H1 (cell line): Measurements from ENCODE around the gene RASGEF1C. TPM values are rescaled to one million over a fixed set of nuclear protein-coding genes. Genes with fewer than 3 reads are reported as not detected.

Source experiments
- CTCF ChIA-PET: fragments of 300-600 bp; sonication (Branson Sonifier 250); formaldehyde crosslinking; loops from one replicate; lab custom pipeline; 2021; ENCODE audit not compliant: partially characterized antibody; lab: Charles Lee
- POLR2A ChIA-PET: fragments of 300-600 bp; sonication (Branson Sonifier 250); formaldehyde crosslinking; loops from one replicate; lab custom pipeline; 2021; ENCODE audit warnings: inconsistent platforms; ENCODE audit not compliant: partially characterized antibody; lab: Charles Lee
- DNase-seq, 2 experiments: peaks; one replicate each; pipeline versions ENCODE4 v3.0.0 to v3.0.0-alpha.2; 2010 to 2022; ENCODE audit warnings: low spot score in 2 of 2, low read depth in 1 of 2, mixed read lengths in 1 of 2
- FAIRE-seq: peaks from 2 replicates; lab custom pipeline; 2011; peaks lifted over from hg19 to GRCh38; lab: Jason Lieb, UNC
- H2AFZ ChIP-seq: 2 replicates; pipeline ENCODE4 v1.8.1; 2012; ENCODE audit warnings: low read length, inconsistent platforms
- H2AK5ac ChIP-seq: 2 replicates; pipeline ENCODE4 v1.6.1; 2013; ENCODE audit warnings: low read depth, low read length
- H2BK120ac ChIP-seq: replicated peaks from 2 replicates; pipeline ENCODE3; 2013; ENCODE audit warnings: low read depth, low read length, inconsistent platforms
- H2BK12ac ChIP-seq: 2 replicates; pipeline ENCODE4 v1.6.1; 2013; ENCODE audit warnings: low read depth, low read length
- H2BK15ac ChIP-seq: 2 replicates; pipeline ENCODE4 v1.6.1; 2013; ENCODE audit warnings: low read length
- H2BK20ac ChIP-seq: 2 replicates; pipeline ENCODE4 v1.6.1; 2013; ENCODE audit warnings: low read length
- H2BK5ac ChIP-seq: 2 replicates; pipeline ENCODE4 v1.6.1; 2013; ENCODE audit warnings: low read depth, low read length
- H3K14ac ChIP-seq: 2 replicates; pipeline ENCODE4 v1.6.1; 2013; ENCODE audit warnings: inconsistent platforms; ENCODE audit not compliant: insufficient read length
- H3K18ac ChIP-seq: 2 replicates; pipeline ENCODE4 v1.6.1; 2013; ENCODE audit warnings: low read length; ENCODE audit errors: extremely low read depth
- H3K23ac ChIP-seq: 2 replicates; pipeline ENCODE4 v1.6.1; 2013; ENCODE audit warnings: inconsistent platforms; ENCODE audit not compliant: insufficient read length
- H3K23me2 ChIP-seq: 2 replicates; pipeline ENCODE4 v1.6.1; 2013; ENCODE audit warnings: low read depth, low read length
- H3K27ac ChIP-seq: 2 replicates; pipeline ENCODE4 v1.6.1; 2011; ENCODE audit warnings: low read depth, low read length, inconsistent platforms
- H3K27me3 ChIP-seq, 4 experiments: replicated peaks in 1 of 4; 1 replicate in 1 of 4; 2 replicates in 3 of 4; pipeline versions ENCODE4 v1.6.1 to v1.8.1; 2011 to 2013; ENCODE audit warnings: low read length in 3 of 4, mild to moderate bottlenecking in 3 of 4, inconsistent platforms in 2 of 4, mixed read lengths in 2 of 4, moderate library complexity in 1 of 4; ENCODE audit not compliant: control insufficient read depth in 3 of 4, insufficient read depth in 3 of 4; ENCODE audit errors: extremely low read depth in 1 of 4
- H3K36me3 ChIP-seq, 4 experiments: 2 replicates each; pipeline versions ENCODE4 v1.6.1 to v1.8.1; 2011 to 2013; ENCODE audit warnings: mild to moderate bottlenecking in 4 of 4, low read length in 3 of 4, moderate library complexity in 2 of 4, control low read depth in 1 of 4, inconsistent platforms in 1 of 4; ENCODE audit not compliant: insufficient read depth in 4 of 4, control insufficient read depth in 2 of 4
- H3K4ac ChIP-seq: replicated peaks from 2 replicates; pipeline ENCODE3; 2013; ENCODE audit warnings: low read length, low read depth, mixed read lengths, inconsistent platforms; ENCODE audit not compliant: insufficient read length
- H3K4me1 ChIP-seq, 4 experiments: replicated peaks in 1 of 4; 1 replicate in 1 of 4; 2 replicates in 3 of 4; pipeline versions ENCODE4 v1.6.1 to v1.8.1; 2011 to 2013; ENCODE audit warnings: low read length in 3 of 4, inconsistent platforms in 2 of 4, mixed read lengths in 1 of 4; ENCODE audit not compliant: insufficient read depth in 4 of 4, control insufficient read depth in 3 of 4
- H3K4me2 ChIP-seq, 2 experiments: 2 replicates each; pipeline versions ENCODE4 v1.6.1 to v1.8.1; 2011 to 2013; ENCODE audit warnings: low read depth in 2 of 2, low read length in 2 of 2, control low read depth in 1 of 2, inconsistent platforms in 1 of 2, mild to moderate bottlenecking in 1 of 2; ENCODE audit not compliant: insufficient read depth in 1 of 2
- H3K4me3 ChIP-seq, 4 experiments: fragments of 200-600, 300-600 bp in 1 of 4; sonication (generic), shearing (Covaris generic), sonication (Bioruptor Twin) in 1 of 4; 2 replicates each; pipeline versions ENCODE4 v1.5.1 to v1.8.1; 2011 to 2016; ENCODE audit warnings: low read length in 4 of 4, low read depth in 3 of 4, control low read depth in 2 of 4, inconsistent platforms in 2 of 4, mild to moderate bottlenecking in 2 of 4, mixed read lengths in 1 of 4, moderate library complexity in 1 of 4; ENCODE audit not compliant: insufficient read depth in 2 of 4; ENCODE audit errors: extremely low read depth in 1 of 4
- H3K56ac ChIP-seq: replicated peaks from 2 replicates; pipeline ENCODE3; 2013; ENCODE audit warnings: low read depth, mild to moderate bottlenecking, mixed read lengths, low read length, inconsistent platforms; ENCODE audit not compliant: insufficient read length
- H3K79me1 ChIP-seq: 2 replicates; pipeline ENCODE4 v1.6.1; 2013; ENCODE audit warnings: low read depth, low read length, control low read depth
- H3K79me2 ChIP-seq, 2 experiments: 2 replicates each; pipeline versions ENCODE4 v1.6.1 to v1.8.1; 2012 to 2013; ENCODE audit warnings: low read length in 2 of 2, mild to moderate bottlenecking in 2 of 2, inconsistent platforms in 1 of 2; ENCODE audit not compliant: insufficient read depth in 2 of 2, control insufficient read depth in 1 of 2
- H3K9ac ChIP-seq, 4 experiments: replicated peaks in 1 of 4; 1 replicate in 1 of 4; 2 replicates in 3 of 4; pipeline versions ENCODE4 v1.6.1 to v1.8.1; 2011 to 2013; ENCODE audit warnings: low read depth in 3 of 4, low read length in 3 of 4, control low read depth in 2 of 4, mild to moderate bottlenecking in 2 of 4, moderate library complexity in 2 of 4, inconsistent platforms in 1 of 4; ENCODE audit errors: extremely low read depth in 1 of 4
- H3K9me3 ChIP-seq, 2 experiments: 2 replicates each; pipeline versions ENCODE4 v1.6.1 to v1.8.1; 2012 to 2013; ENCODE audit warnings: mild to moderate bottlenecking in 2 of 2, moderate library complexity in 2 of 2, control low read depth in 1 of 2, inconsistent platforms in 1 of 2, low read depth in 1 of 2, low read length in 1 of 2, mixed read lengths in 1 of 2; ENCODE audit not compliant: insufficient read depth in 2 of 2
- H4K20me1 ChIP-seq, 2 experiments: replicated peaks in 1 of 2; 2 replicates each; pipeline versions ENCODE3 to v1.8.1; 2011 to 2013; ENCODE audit warnings: inconsistent platforms in 2 of 2, low read length in 2 of 2, mild to moderate bottlenecking in 1 of 2; ENCODE audit not compliant: insufficient read depth in 2 of 2, control insufficient read depth in 1 of 2
- H4K5ac ChIP-seq: 2 replicates; pipeline ENCODE4 v1.6.1; 2013; ENCODE audit warnings: low read length, low read depth, mixed read lengths, inconsistent platforms; ENCODE audit not compliant: insufficient read length
- H4K8ac ChIP-seq: 2 replicates; pipeline ENCODE4 v1.8.0; 2013; ENCODE audit warnings: mild to moderate bottlenecking, moderate library complexity, low read length, inconsistent platforms; ENCODE audit not compliant: insufficient read depth; ENCODE audit errors: extremely low read depth
- H4K91ac ChIP-seq: replicated peaks from 2 replicates; pipeline ENCODE3; 2013; ENCODE audit warnings: low read length, mixed read lengths, inconsistent platforms; ENCODE audit not compliant: insufficient read length
- ASH2L ChIP-seq: fragments of 200-600, 300-600 bp; sonication (generic); IDR thresholded peaks from one replicate; pipeline ENCODE4 v1.7.1; 2017; ENCODE audit warnings: low read length
- CTBP2 ChIP-seq: IDR thresholded peaks from 2 replicates; pipeline ENCODE4 v1.7.0; 2011; ENCODE audit warnings: borderline replicate concordance, mild to moderate bottlenecking, moderate library complexity, mixed read lengths, low read length; ENCODE audit not compliant: insufficient read depth, insufficient read length
- EGR1 ChIP-seq: IDR thresholded peaks from 2 replicates; pipeline ENCODE4 v1.6.1; 2011; ENCODE audit warnings: low read depth, low read length, borderline replicate concordance
- HDAC2 ChIP-seq, 2 experiments: fragments of 300-600 bp in 1 of 2; sonication (generic) in 1 of 2; IDR thresholded peaks; 2 replicates each; pipeline ENCODE4 v1.6.1; 2011 to 2012; ENCODE audit warnings: low read depth in 2 of 2, low read length in 2 of 2, mild to moderate bottlenecking in 2 of 2, moderate library complexity in 2 of 2, borderline replicate concordance in 1 of 2, inconsistent platforms in 1 of 2
- MAFK ChIP-seq: IDR thresholded peaks from 2 replicates; pipeline ENCODE4 v1.6.1; 2012; ENCODE audit warnings: low read depth, mild to moderate bottlenecking, improper control_type of control experiment, low read length
- MAX ChIP-seq: IDR thresholded peaks from 2 replicates; pipeline ENCODE4 v1.6.1; 2012; ENCODE audit warnings: inconsistent platforms
- RFX5 ChIP-seq: IDR thresholded peaks from 2 replicates; pipeline ENCODE4 v1.6.1; 2011; ENCODE audit warnings: low read depth, low read length, improper control_type of control experiment, borderline replicate concordance
- RNF2 ChIP-seq: fragments of 200-900, 300-1000 bp; sonication (generic); IDR thresholded peaks from 2 replicates; pipeline ENCODE4 v1.7.1; 2016; ENCODE audit warnings: borderline replicate concordance, low read depth, mild to moderate bottlenecking, antibody characterized with exemption, low read length; ENCODE audit not compliant: poor library complexity, severe bottlenecking; ENCODE audit errors: missing control alignments
- SAP30 ChIP-seq: fragments of 300-600 bp; sonication (generic); IDR thresholded peaks from 2 replicates; pipeline ENCODE4 v1.7.1; 2012; ENCODE audit warnings: low read length, moderate library complexity, mild to moderate bottlenecking, inconsistent platforms; ENCODE audit not compliant: insufficient read depth, insufficient replicate concordance
- SIN3A ChIP-seq, 2 experiments: IDR thresholded peaks in 1 of 2; conservative IDR thresholded peaks in 1 of 2; 2 replicates each; pipeline ENCODE4 v1.6.1; 2011 to 2012; ENCODE audit warnings: low read length in 2 of 2, improper control_type of control experiment in 1 of 2, low read depth in 1 of 2, mild to moderate bottlenecking in 1 of 2
- SP1 ChIP-seq: IDR thresholded peaks from 2 replicates; pipeline ENCODE4 v1.6.1; 2011; ENCODE audit warnings: low read depth, low read length
- SRF ChIP-seq: IDR thresholded peaks from 2 replicates; pipeline ENCODE4 v1.6.1; 2011; ENCODE audit warnings: mild to moderate bottlenecking, low read depth, low read length, moderate library complexity
- TCF12 ChIP-seq: IDR thresholded peaks from 2 replicates; pipeline ENCODE4 v1.6.1; 2011; ENCODE audit warnings: low read depth, mild to moderate bottlenecking, low read length
- WGBS, 2 experiments: shearing (Covaris generic) in 1 of 2; methylation state at CpG; one replicate each; pipeline versions ENCODE4 v1.1.6 to v1.1.7; 2013 to 2015; ENCODE audit warnings: low lambda C conversion rate in 2 of 2, mixed read lengths in 2 of 2, inconsistent platforms in 1 of 2, low coverage in 1 of 2, missing lambda C conversion rate in 1 of 2; ENCODE audit not compliant: insufficient replicate concordance in 2 of 2, insufficient coverage in 1 of 2, insufficient read length in 1 of 2; ENCODE audit errors: extremely low coverage in 1 of 2, missing lambda C conversion rate in 1 of 2; 5-methylcytosine and 5-hydroxymethylcytosine counted together
- polyA plus RNA-seq, 7 experiments: library from polyadenylated mRNA; depleted of rRNA in 3 of 7; stranded (reverse) in 5 of 7; unstranded in 2 of 7; fragments of >200 nt in 5 of 7; fragments of 200-250 nt in 2 of 7; gene quantifications; 1 replicate in 5 of 7; 2 replicates in 1 of 7; 4 replicates in 1 of 7; pipeline versions ENCODE4 v1.2.1 to v1.2.3, GENCODE V29; 2011 to 2013; ENCODE audit warnings: missing spikeins in 2 of 7, mixed read lengths in 2 of 7
- total RNA-seq: library from RNA; stranded (reverse); fragmentation: NEBNext Ultra II Directional; extraction: Animal tissue kit (Norgen Biotek cat#: 25700); gene quantifications from 2 replicates; pipeline ENCODE4 v1.2.1, GENCODE V29; 2021

Gene RASGEF1C
- total and polyA plus RNA-seq, 2 of the 8 experiments (the other 6 are each of a cell fraction or from before 2014, with no cell fraction given): 0.26 to 0.61 TPM

GRCh38 chr5:180121826-180122413 lies 87.1 kb downstream of the RASGEF1C start:
- H2BK5ac ChIP-seq: no peak overlapping the region
- no peak overlapping the region for H3K18ac ChIP-seq
- H3K79me1 ChIP-seq: no peaks in the 10 kb centered on the region
- ChIA-PET CTCF (no interaction called here), POLR2A (no interaction called here)
- no peak overlapping the region for H3K4me2 ChIP-seq
- H3K9ac ChIP-seq: no peak overlapping the region
- H2BK12ac ChIP-seq: no peak overlapping the region
- H3K79me2 ChIP-seq: no peaks in the 10 kb centered on the region
- no peaks in the 10 kb centered on the region; a peak in 1 of 7 replicates for H3K4me1 ChIP-seq
- H3K9me3 ChIP-seq: no peaks in the 10 kb centered on the region
- H4K8ac ChIP-seq: no peak overlapping the region
- no peak overlapping the region for H3K27ac ChIP-seq
- no peak overlapping the region for H2BK20ac ChIP-seq
- H3K14ac ChIP-seq: no peak overlapping the region
- no peak for FAIRE-seq
- H3K4ac ChIP-seq: no peak overlapping the region
- H2AFZ ChIP-seq: no peak overlapping the region
- no peak overlapping the region for H4K5ac ChIP-seq
- no peak overlapping the region for H2BK120ac ChIP-seq
- H4K91ac ChIP-seq: no peak overlapping the region
- no peak overlapping the region for H2BK15ac ChIP-seq
- no peak overlapping the region for H3K23ac ChIP-seq
- 94% methylated on average over 9 of the region's 9 CpGs; no CpG with 5 or more reads in 1 of the 2 experiments for WGBS, 2 experiments
- peaks cover 0 to 4% of the 10 kb centered on the region in 2 experiments for H4K20me1 ChIP-seq
- no peak for DNase-seq
- H3K4me3 ChIP-seq: no peak overlapping the region
- no peak overlapping the region for H2AK5ac ChIP-seq
- H3K56ac ChIP-seq: no peak overlapping the region
- no peaks in the 10 kb centered on the region for H3K23me2 ChIP-seq
- no peaks in the 10 kb centered on the region for H3K36me3 ChIP-seq
- no peaks in the 10 kb centered on the region for H3K27me3 ChIP-seq
- TF ChIP-seq HDAC2 (IDR thresholded peaks at IDR 0.05; ENCODE audit: borderline replicate concordance in 1 of 2, low read depth in 2 of 2, low read length in 2 of 2) (no peak), SP1 (no peak), SIN3A (conservative IDR thresholded peaks at IDR 0.05 in 1 of 2, IDR thresholded peaks at IDR 0.05 in 1 of 2; ENCODE audit: low read depth in 1 of 2, low read length in 2 of 2) (no peak), EGR1 (no peak), RFX5 (no peak), ASH2L (no peak), SRF (no peak), TCF12 (no peak), MAX (no peak), MAFK (no peak), RNF2 (no peak), CTBP2 (no peak), SAP30 (no peak)
